Mesenchymal stem cell (in vitro differentiated cells and primary cell): ENCODE data around the gene MAP3K13.
"Not testable (repeated sequence)": the region's sequence is repeated elsewhere in the genome, so short reads cannot be mapped to it uniquely, and the experiment has no call there.

Source experiments
- DNase-seq: peaks from one replicate; pipeline ENCODE4 v3.0.0-alpha.2; 2013
- H2AFZ ChIP-seq: one replicate; pipeline ENCODE4 v1.6.1; 2013; ENCODE audit warnings: low read depth, mild to moderate bottlenecking, control low read depth, inconsistent platforms, low read length, moderate library complexity
- H2AK5ac ChIP-seq: 2 replicates; pipeline ENCODE4 v1.6.1; 2013; ENCODE audit warnings: low read length, moderate library complexity, mild to moderate bottlenecking, inconsistent platforms; ENCODE audit not compliant: severe bottlenecking
- H2BK120ac ChIP-seq: one replicate; pipeline ENCODE4 v1.6.1; 2013; ENCODE audit warnings: low read depth, mild to moderate bottlenecking, inconsistent platforms, low read length, moderate library complexity
- H2BK12ac ChIP-seq, 2 experiments: one replicate each; pipeline ENCODE4 v1.6.1; 2013; ENCODE audit warnings: inconsistent platforms in 2 of 2, low read length in 2 of 2, mild to moderate bottlenecking in 2 of 2, moderate library complexity in 2 of 2, control low read depth in 1 of 2
- H2BK15ac ChIP-seq: one replicate; pipeline ENCODE4 v1.6.1; 2013; ENCODE audit warnings: mild to moderate bottlenecking, low read depth, inconsistent platforms; ENCODE audit not compliant: poor library complexity, severe bottlenecking
- H2BK5ac ChIP-seq: 2 replicates; pipeline ENCODE4 v1.6.1; 2013; ENCODE audit warnings: low read depth, mild to moderate bottlenecking, low read length, control low read depth, inconsistent platforms; ENCODE audit not compliant: poor library complexity, severe bottlenecking
- H3K14ac ChIP-seq, 2 experiments: one replicate each; pipeline ENCODE4 v1.6.1; 2013; ENCODE audit warnings: inconsistent platforms in 2 of 2, low read length in 2 of 2, control low read depth in 1 of 2, mild to moderate bottlenecking in 1 of 2, moderate library complexity in 1 of 2
- H3K18ac ChIP-seq, 2 experiments: one replicate each; pipeline ENCODE4 v1.6.1; 2013; ENCODE audit warnings: inconsistent platforms in 2 of 2, low read length in 2 of 2, control low read depth in 1 of 2, low read depth in 1 of 2, mild to moderate bottlenecking in 1 of 2
- H3K23ac ChIP-seq, 2 experiments: one replicate each; pipeline ENCODE4 v1.6.1; 2013; ENCODE audit warnings: inconsistent platforms in 2 of 2, low read length in 2 of 2, mild to moderate bottlenecking in 2 of 2, moderate library complexity in 2 of 2, control low read depth in 1 of 2
- H3K27ac ChIP-seq: 2 replicates; pipeline ENCODE4 v1.5.1; 2013; ENCODE audit warnings: mild to moderate bottlenecking, moderate library complexity, low read length, control low read depth, inconsistent platforms; ENCODE audit not compliant: poor library complexity, severe bottlenecking
- H3K27me3 ChIP-seq, 2 experiments: 2 replicates each; pipeline versions ENCODE4 v1.6.1 to v1.7.0; 2013; ENCODE audit warnings: low read length in 2 of 2, mild to moderate bottlenecking in 2 of 2, moderate library complexity in 2 of 2, control low read depth in 1 of 2, inconsistent platforms in 1 of 2; ENCODE audit not compliant: control insufficient read depth in 1 of 2, insufficient read depth in 1 of 2
- H3K36me3 ChIP-seq, 2 experiments: 2 replicates each; pipeline versions ENCODE4 v1.6.1 to v1.7.0; 2013; ENCODE audit warnings: low read length in 2 of 2, control low read depth in 1 of 2, inconsistent platforms in 1 of 2, low read depth in 1 of 2, mild to moderate bottlenecking in 1 of 2; ENCODE audit not compliant: insufficient read depth in 2 of 2, control insufficient read depth in 1 of 2
- H3K4ac ChIP-seq, 2 experiments: one replicate each; pipeline ENCODE4 v1.6.1; 2013; ENCODE audit warnings: inconsistent platforms in 2 of 2, low read length in 2 of 2, mild to moderate bottlenecking in 2 of 2, moderate library complexity in 2 of 2, control low read depth in 1 of 2, low read depth in 1 of 2
- H3K4me1 ChIP-seq: 2 replicates; pipeline ENCODE4 v1.6.1; 2013; ENCODE audit warnings: low read depth, low read length, control low read depth; ENCODE audit not compliant: control insufficient read depth, insufficient read depth
- H3K4me2 ChIP-seq: 2 replicates; pipeline ENCODE4 v1.6.1; 2013; ENCODE audit warnings: low read length, mild to moderate bottlenecking, inconsistent platforms; ENCODE audit not compliant: poor library complexity, severe bottlenecking
- H3K4me3 ChIP-seq, 2 experiments: 2 replicates each; pipeline versions ENCODE4 v1.5.1 to v1.7.0; 2013; ENCODE audit warnings: low read length in 2 of 2, mild to moderate bottlenecking in 2 of 2, control low read depth in 1 of 2, low read depth in 1 of 2; ENCODE audit not compliant: insufficient read depth in 1 of 2
- H3K79me1 ChIP-seq: replicated peaks from 2 replicates; pipeline ENCODE4 v1.6.1; 2013; ENCODE audit warnings: mild to moderate bottlenecking, control low read depth, low read length, inconsistent platforms; ENCODE audit not compliant: poor library complexity, severe bottlenecking
- H3K9ac ChIP-seq: 2 replicates; pipeline ENCODE4 v1.7.0; 2013; ENCODE audit warnings: mild to moderate bottlenecking, low read length, moderate library complexity
- H3K9me3 ChIP-seq: 2 replicates; pipeline ENCODE4 v1.7.0; 2013; ENCODE audit warnings: mild to moderate bottlenecking, low read length; ENCODE audit not compliant: control insufficient read depth
- H4K8ac ChIP-seq: one replicate; pipeline ENCODE4 v1.6.1; 2013; ENCODE audit warnings: inconsistent platforms, mild to moderate bottlenecking, low read length, moderate library complexity
- H4K91ac ChIP-seq: one replicate; pipeline ENCODE4 v1.6.1; 2013; ENCODE audit warnings: mild to moderate bottlenecking, low read length, inconsistent platforms
- WGBS: methylation state at CpG from one replicate; pipeline ENCODE4 v1.1.7; 2013; ENCODE audit warnings: mixed read lengths; 5-methylcytosine and 5-hydroxymethylcytosine counted together

MAP3K13 gene

DNA sequence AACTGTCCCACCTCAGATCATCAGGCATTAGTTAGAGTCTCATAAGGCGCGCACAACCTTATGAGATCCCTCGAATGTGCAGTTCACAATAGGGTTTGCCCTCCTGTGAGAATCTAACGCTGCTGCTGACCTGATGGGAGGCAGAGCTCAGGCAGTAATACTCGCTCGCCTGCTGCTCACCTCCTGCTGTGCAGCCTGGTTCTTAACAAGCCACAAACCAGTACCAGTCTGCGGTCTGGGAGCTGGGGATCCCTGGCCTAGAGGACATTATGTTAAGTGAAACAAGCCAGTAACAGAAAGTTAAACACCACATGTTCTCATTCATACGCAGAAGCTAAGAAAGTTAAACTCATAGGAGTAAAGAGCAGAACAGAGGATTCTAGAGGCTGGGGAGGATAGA lies 47.0 kb downstream of the MAP3K13 start:
- Histone ChIP-seq H3K27me3 (no peaks in the 10 kb centered on the region), H3K4me1 (peaks cover 3% of the 10 kb centered on the region), H4K91ac (no peak overlapping the region), H4K8ac (no peak overlapping the region), H2BK12ac (no peak overlapping the region), H3K9ac (no peak overlapping the region), H2AFZ (no peak overlapping the region), H3K27ac (no peak overlapping the region), H3K36me3 (no peaks in the 10 kb centered on the region), H3K4ac (no peak overlapping the region), H3K23ac (no peak overlapping the region), H3K79me1 (no peaks in the 10 kb centered on the region), H3K4me3 (no peak overlapping the region), H3K9me3 (no peaks in the 10 kb centered on the region), H2BK5ac (no peak overlapping the region), H3K14ac (no peak overlapping the region), H2BK120ac (no peak overlapping the region), H2BK15ac (no peak overlapping the region), H3K4me2 (no peak overlapping the region), H2AK5ac (no peak overlapping the region), H3K18ac (no peak overlapping the region)
- 72% methylated on average over 7 of the region's 8 CpGs for WGBS
- no peak for DNase-seq

DNA sequence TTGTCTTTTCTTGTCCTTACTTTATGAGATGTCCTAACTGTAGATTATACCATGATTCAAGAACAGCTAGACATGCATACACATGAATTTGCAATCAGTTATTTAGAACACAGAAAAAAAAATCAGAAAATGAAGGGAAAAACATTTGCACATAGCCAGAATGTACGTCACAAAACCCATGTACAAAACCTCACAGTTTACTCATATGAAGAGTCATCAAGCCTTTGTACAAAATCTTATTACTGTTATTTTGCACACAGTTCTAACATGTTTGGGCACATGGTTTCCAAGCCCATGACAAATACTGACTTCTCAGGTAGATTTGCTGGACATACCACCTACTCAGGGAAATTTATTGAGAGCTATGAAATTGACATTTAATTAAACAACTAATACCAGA lies 48.2 kb downstream of the MAP3K13 start:
- H3K18ac ChIP-seq: no peak overlapping the region
- no peak overlapping the region for H3K27ac ChIP-seq
- H2BK120ac ChIP-seq: no peak overlapping the region
- H2AFZ ChIP-seq: no peak overlapping the region
- peaks cover 3% of the 10 kb centered on the region for H3K4me1 ChIP-seq
- no peak overlapping the region for H3K9ac ChIP-seq
- H3K4me2 ChIP-seq: no peak overlapping the region
- no peak overlapping the region for H3K23ac ChIP-seq
- H3K36me3 ChIP-seq: no peaks in the 10 kb centered on the region
- no peak for DNase-seq
- H3K27me3 ChIP-seq: no peaks in the 10 kb centered on the region
- no peak overlapping the region for H3K4me3 ChIP-seq
- no peak overlapping the region for H2BK15ac ChIP-seq
- no peak overlapping the region for H3K4ac ChIP-seq
- no peaks in the 10 kb centered on the region for H3K9me3 ChIP-seq
- no peak overlapping the region for H4K91ac ChIP-seq
- H2AK5ac ChIP-seq: no peak overlapping the region
- no peak overlapping the region for H3K14ac ChIP-seq
- WGBS: 88% methylated on average over 1 of the region's 1 CpG
- H3K79me1 ChIP-seq: no peaks in the 10 kb centered on the region
- no peak overlapping the region for H2BK5ac ChIP-seq
- H4K8ac ChIP-seq: no peak overlapping the region
- H2BK12ac ChIP-seq: no peak overlapping the region

DNA sequence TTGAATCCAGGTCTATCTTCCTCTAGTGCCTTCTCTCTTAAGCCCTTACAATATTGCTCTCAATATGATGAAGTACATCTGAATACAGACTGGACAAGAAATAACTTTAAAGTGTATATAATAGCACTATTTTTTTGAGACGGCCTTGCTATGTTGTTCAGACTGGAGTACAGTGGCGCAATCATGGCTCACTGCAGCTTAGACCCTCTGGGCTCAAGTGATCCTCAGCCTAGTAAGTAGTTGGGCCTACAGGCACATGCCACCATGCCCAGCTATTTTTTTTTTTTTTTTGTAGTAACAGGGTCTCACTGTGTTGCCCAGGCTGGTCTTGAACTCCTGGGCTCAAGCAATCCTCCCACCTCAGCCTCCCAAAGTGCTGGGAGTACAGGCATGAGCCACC lies 53.6 kb downstream of the MAP3K13 start:
- 96% methylated on average over 2 of the region's 2 CpGs for WGBS
- no peaks in the 10 kb centered on the region for H3K36me3 ChIP-seq
- H3K4me2 ChIP-seq: no peak overlapping the region
- H3K14ac ChIP-seq: no peak overlapping the region
- no peak overlapping the region for H3K4ac ChIP-seq
- no peak for DNase-seq
- H3K79me1 ChIP-seq: no peaks in the 10 kb centered on the region
- H3K18ac ChIP-seq: no peak overlapping the region
- H2BK15ac ChIP-seq: no peak overlapping the region
- H2AK5ac ChIP-seq: no peak overlapping the region
- H2AFZ ChIP-seq: no peak overlapping the region
- no peak overlapping the region for H3K9ac ChIP-seq
- no peaks in the 10 kb centered on the region for H3K9me3 ChIP-seq
- H2BK5ac ChIP-seq: no peak overlapping the region
- no peaks in the 10 kb centered on the region for H3K4me1 ChIP-seq
- H3K27me3 ChIP-seq: no peaks in the 10 kb centered on the region
- no peak overlapping the region for H3K4me3 ChIP-seq
- no peak overlapping the region for H4K8ac ChIP-seq
- H4K91ac ChIP-seq: no peak overlapping the region
- no peak overlapping the region for H3K23ac ChIP-seq
- no peak overlapping the region for H3K27ac ChIP-seq
- H2BK12ac ChIP-seq: no peak overlapping the region
- no peak overlapping the region for H2BK120ac ChIP-seq

DNA sequence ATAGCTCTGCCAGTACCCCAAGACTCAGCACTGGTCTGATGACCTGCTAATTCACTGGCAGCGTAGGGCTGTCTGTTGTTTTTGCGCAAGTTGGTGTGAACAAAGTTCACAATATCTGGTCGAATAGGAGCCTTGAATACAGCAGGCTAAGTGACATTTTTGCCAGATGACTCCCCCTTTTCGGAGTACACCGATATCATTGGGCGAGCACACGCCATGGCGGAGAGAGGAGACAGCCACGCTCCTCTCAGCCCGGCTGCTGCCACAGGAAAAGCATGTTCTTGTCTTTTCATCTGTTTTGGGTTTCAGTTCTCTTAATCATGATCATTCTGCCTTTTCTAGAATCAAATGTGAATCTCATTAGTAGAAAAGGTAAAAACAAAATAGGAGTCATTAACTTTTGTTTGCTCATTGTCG lies 55.6 kb downstream of the MAP3K13 start:
- not testable (repeated sequence) for H2BK5ac ChIP-seq, H2BK12ac ChIP-seq, H3K14ac ChIP-seq, H3K4ac ChIP-seq, DNase-seq, H3K79me1 ChIP-seq, H2BK120ac ChIP-seq, H3K36me3 ChIP-seq, H3K23ac ChIP-seq, H4K91ac ChIP-seq, H3K4me3 ChIP-seq, H4K8ac ChIP-seq, H2AFZ ChIP-seq, H2BK15ac ChIP-seq, H3K9me3 ChIP-seq, H3K18ac ChIP-seq, H3K4me2 ChIP-seq, H3K4me1 ChIP-seq, H2AK5ac ChIP-seq, H3K27me3 ChIP-seq, H3K9ac ChIP-seq, H3K27ac ChIP-seq
- WGBS: 95% methylated on average over 10 of the region's 11 CpGs
